B cell (primary cell): ENCODE data around the gene TP53BP2.

Source experiments
- CTCF ChIP-seq: fragments of 200-600 bp; IDR thresholded peaks from one replicate; pipeline ENCODE4 v1.8.0; 2022; ENCODE audit warnings: antibody characterized with exemption, mild to moderate bottlenecking
- EZH2 ChIP-seq: IDR thresholded peaks from 2 replicates; pipeline ENCODE4 v1.6.1; 2012; ENCODE audit warnings: borderline replicate concordance, low read depth, mild to moderate bottlenecking, moderate library complexity, low read length; ENCODE audit not compliant: insufficient read depth, poor library complexity, severe bottlenecking

DNA sequence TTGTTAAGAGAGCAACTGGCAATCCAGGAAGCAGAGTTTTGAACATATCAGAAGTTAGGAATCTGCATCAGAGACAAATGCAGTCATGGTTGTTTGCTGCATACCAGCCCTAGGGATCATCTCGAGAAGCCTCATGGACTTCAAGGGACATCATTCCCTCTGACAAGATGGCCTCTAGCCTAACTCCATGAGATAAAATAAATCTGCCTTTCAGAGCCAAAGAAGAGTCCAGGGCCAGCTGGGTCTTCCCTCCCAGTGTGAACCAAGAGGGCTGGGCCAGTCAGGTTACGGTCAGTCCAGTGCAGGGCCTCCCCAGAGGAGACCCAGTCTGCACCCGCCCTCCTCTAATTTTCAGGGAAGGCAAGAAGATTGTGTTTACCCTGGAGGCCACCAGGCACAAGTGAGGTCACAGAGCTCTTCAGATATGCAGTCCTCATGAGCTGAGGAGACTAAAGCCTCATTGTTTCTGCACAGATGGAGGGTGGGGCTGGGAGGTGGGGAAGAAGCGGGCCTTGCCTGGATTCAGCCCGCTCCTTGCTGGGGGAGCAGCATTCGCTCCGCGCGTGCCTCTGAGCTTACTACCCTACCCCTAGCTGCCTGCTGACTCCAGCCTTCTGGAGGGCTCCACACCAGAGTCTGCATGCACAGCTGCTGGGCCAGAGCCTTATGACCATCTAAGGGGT, 80.6 kb downstream of the TP53BP2 start:
- no peak for TF ChIP-seq CTCF
- no peak for TF ChIP-seq EZH2
